Upper lobe of left lung (tissue), 6 donors: ENCODE measurements around the gene SPACA4. TPM values are rescaled to one million over a fixed set of nuclear protein-coding genes. Genes with fewer than 3 reads are reported as not detected.
A peak's percentile ranks its signal among the peaks of the same experiment; 100 is the strongest.

Experiments used
- ATAC-seq, 2 donors: fragments of 200-7000 bp; cut with Tn5 transposase; one replicate each; pipeline ENCODE4 v1.9.1; 2022; ENCODE audit warnings: mild to moderate bottlenecking in 2 of 2, moderate library complexity in 2 of 2; ENCODE audit not compliant: low FRiP score in 2 of 2
- DNase-seq, 2 donors: peaks; one replicate each; pipeline ENCODE4 v3.0.0-alpha.2; 2019 to 2020
- H3K27ac ChIP-seq, 4 donors: fragments of 200-600 bp; sonication (generic); one replicate each; pipeline ENCODE4 v1.5.1; 2016 to 2019
- H3K27me3 ChIP-seq, 4 donors: fragments of 200-600 bp; sonication (generic); one replicate each; pipeline ENCODE4 v1.5.1; 2017 to 2019
- H3K36me3 ChIP-seq, 4 donors: fragments of 200-600 bp; sonication (generic); one replicate each; pipeline ENCODE4 v1.5.1; 2016 to 2019
- H3K4me1 ChIP-seq, 4 donors: fragments of 200-600 bp; sonication (generic); one replicate each; pipeline ENCODE4 v1.5.1; 2018 to 2019
- H3K4me3 ChIP-seq, 4 donors: fragments of 200-600 bp; sonication (generic); one replicate each; pipeline ENCODE4 v1.5.1; 2017 to 2019; ENCODE audit warnings: mild to moderate bottlenecking in 2 of 4, moderate library complexity in 1 of 4
- H3K9me3 ChIP-seq, 4 donors: fragments of 200-600 bp; sonication (generic); one replicate each; pipeline ENCODE4 v1.5.1; 2018 to 2019
- EP300 ChIP-seq, 4 donors: sonication (generic); formaldehyde crosslinking; IDR thresholded peaks; one replicate each; pipeline ENCODE4 v1.5.1; 2017; ENCODE audit warnings: antibody characterized with exemption in 4 of 4, control low read depth in 2 of 4
- POLR2A ChIP-seq, 4 donors: fragments of 450-650 bp; IDR thresholded peaks; one replicate each; pipeline ENCODE4 v1.5.1; 2016 to 2017; ENCODE audit warnings: antibody characterized with exemption in 4 of 4, mild to moderate bottlenecking in 2 of 4
- POLR2AphosphoS5 ChIP-seq, 2 donors: sonication (generic); formaldehyde crosslinking; IDR thresholded peaks; one replicate each; pipeline ENCODE4 v1.5.1; 2017; ENCODE audit warnings: antibody characterized with exemption in 2 of 2
- WGBS, 2 donors: methylation state at CpG; one replicate each; pipeline ENCODE4 v1.1.5; 2017 to 2018; 5-methylcytosine and 5-hydroxymethylcytosine counted together
- total RNA-seq, 6 donors: library from RNA; depleted of rRNA in 4 of 6; stranded (reverse); fragments of >200 nt in 4 of 6; gene quantifications; one replicate each; pipeline versions ENCODE4 v1.1.0 to v1.2.1, GENCODE V29; 2016 to 2021
- TF ChIP-seq, protein P1 (sequence below), 6 experiments: fragments of 450-650 bp in 4 of 6; fragments of 200-600 bp in 2 of 6; sonication (generic) in 2 of 6; IDR thresholded peaks; one replicate each; pipeline ENCODE4 v1.5.1; 2016 to 2019; ENCODE audit warnings: antibody characterized with exemption in 6 of 6
- donor health status: DM: no; HTN: no; CAD: no; lungs with moderate emphysema.
- donor health status: DM: no; HTN: yes; CAD: no; lungs with severe emphysema.

Gene SPACA4
- total RNA-seq, 6 donors from 2014 or later = 0.27 TPM; not detected in 5

DNA sequence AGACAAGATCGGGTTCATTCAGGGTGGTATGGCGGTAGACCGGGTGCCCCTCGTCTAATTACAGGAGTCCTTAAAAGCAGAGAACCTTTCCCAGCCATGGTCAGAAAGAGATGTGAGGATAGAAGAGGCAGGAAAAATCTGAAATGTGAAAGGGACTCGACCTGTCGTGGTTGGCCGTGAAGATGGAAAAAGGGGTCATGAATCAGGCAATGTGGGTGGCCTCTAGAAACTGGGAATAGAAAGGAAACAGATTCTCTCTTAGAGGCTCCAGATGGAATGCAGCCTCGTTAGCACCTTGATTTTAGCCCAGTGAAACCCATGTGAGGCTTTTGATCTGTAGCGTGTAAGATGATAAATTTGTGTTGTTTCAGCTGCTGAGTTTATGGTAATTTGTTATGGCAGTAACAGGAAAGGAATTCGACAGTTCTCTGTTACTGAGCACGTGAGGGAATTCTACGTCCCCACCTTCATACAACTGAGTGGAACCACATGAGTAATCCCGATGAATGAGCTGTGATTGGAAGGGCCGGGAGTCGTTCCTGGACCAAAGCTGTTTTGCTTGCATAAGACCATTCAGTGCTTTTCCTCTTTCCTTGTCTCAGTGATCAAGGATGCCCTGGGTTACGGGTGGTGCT, 50.4 kb downstream of the SPACA4 start:
- Histone ChIP-seq H3K27ac (no peak overlapping the region), H3K4me1 (peaks cover 7 to 15% (median 12%) of the 10 kb centered on the region in 4 donors), H3K36me3 (no peaks in the 10 kb centered on the region), H3K9me3 (no peaks in the 10 kb centered on the region), H3K27me3 (no peaks in the 10 kb centered on the region), H3K4me3 (no peak overlapping the region)
- no peak for TF ChIP-seq EP300 (IDR thresholded peaks at IDR 0.05)
- TF ChIP-seq, protein P1, sequence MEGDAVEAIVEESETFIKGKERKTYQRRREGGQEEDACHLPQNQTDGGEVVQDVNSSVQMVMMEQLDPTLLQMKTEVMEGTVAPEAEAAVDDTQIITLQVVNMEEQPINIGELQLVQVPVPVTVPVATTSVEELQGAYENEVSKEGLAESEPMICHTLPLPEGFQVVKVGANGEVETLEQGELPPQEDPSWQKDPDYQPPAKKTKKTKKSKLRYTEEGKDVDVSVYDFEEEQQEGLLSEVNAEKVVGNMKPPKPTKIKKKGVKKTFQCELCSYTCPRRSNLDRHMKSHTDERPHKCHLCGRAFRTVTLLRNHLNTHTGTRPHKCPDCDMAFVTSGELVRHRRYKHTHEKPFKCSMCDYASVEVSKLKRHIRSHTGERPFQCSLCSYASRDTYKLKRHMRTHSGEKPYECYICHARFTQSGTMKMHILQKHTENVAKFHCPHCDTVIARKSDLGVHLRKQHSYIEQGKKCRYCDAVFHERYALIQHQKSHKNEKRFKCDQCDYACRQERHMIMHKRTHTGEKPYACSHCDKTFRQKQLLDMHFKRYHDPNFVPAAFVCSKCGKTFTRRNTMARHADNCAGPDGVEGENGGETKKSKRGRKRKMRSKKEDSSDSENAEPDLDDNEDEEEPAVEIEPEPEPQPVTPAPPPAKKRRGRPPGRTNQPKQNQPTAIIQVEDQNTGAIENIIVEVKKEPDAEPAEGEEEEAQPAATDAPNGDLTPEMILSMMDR (IDR thresholded peaks at IDR 0.05) = no peak
- no peak for TF ChIP-seq POLR2AphosphoS5 (IDR thresholded peaks at IDR 0.05)
- TF ChIP-seq POLR2A (IDR thresholded peaks at IDR 0.05) = no peak
- no peak for DNase-seq
- ATAC-seq = peak in 1 of 2 donors; percentile 21
- 59 to 69% methylated on average over 16 of the region's 16 CpGs for WGBS, 2 donors

Other genes with a start within 250 kb of the SPACA4 start
- 10 to 100 TPM in 4 of 6 donors, 1 to 10 TPM in 2; 4.7 to 34.6 (median 16.6) TPM for gene TMEM143, start 242.8 kb upstream of the SPACA4 start, total RNA-seq
- gene SYNGR4, start 242.4 kb upstream of the SPACA4 start, total RNA-seq = not detected
- gene KDELR1, start 215.2 kb upstream of the SPACA4 start, total RNA-seq = 100 to 1,000 TPM in 2 of 6 donors, 10 to 100 TPM in 4; 44.6 to 141 (median 96.8) TPM
- gene GRIN2D, start 213.1 kb upstream of the SPACA4 start, total RNA-seq = 1 to 10 TPM in 2 of 6 donors, under 1 TPM in 4; 0.15 to 1.4 (median 0.57) TPM
- 10 to 100 TPM; 10.5 to 44.1 (median 31.6) TPM for gene GRWD1, start 160.8 kb upstream of the SPACA4 start, total RNA-seq
- 1 to 10 TPM in 3 of 6 donors, under 1 TPM in 3; 0.54 to 1.9 (median 0.91) TPM for gene KCNJ14, start 151.2 kb upstream of the SPACA4 start, total RNA-seq
- 100 to 1,000 TPM in 2 of 6 donors, 10 to 100 TPM in 4; 53.4 to 195 (median 77.0) TPM for gene CYTH2, start 137.4 kb upstream of the SPACA4 start, total RNA-seq
- gene LMTK3, start 94.9 kb upstream of the SPACA4 start, total RNA-seq = 10 to 100 TPM in 4 of 6 donors, 1 to 10 TPM in 2; 4.9 to 45.1 (median 13.1) TPM
- 10 to 100 TPM; 10.5 to 19.6 (median 15.2) TPM for gene SULT2B1, start 54.6 kb upstream of the SPACA4 start, total RNA-seq
- 10 to 100 TPM; 24.0 to 87.3 (median 43.3) TPM for gene FAM83E, start 8.3 kb downstream of the SPACA4 start, total RNA-seq
- gene RPL18, start 12.4 kb downstream of the SPACA4 start, total RNA-seq = 1,000 to 10,000 TPM in 5 of 6 donors, 100 to 1,000 TPM in 1; 950 to 1,930 (median 1,443) TPM
- gene SPHK2, start 12.8 kb downstream of the SPACA4 start, total RNA-seq = 10 to 100 TPM in 5 of 6 donors, 1 to 10 TPM in 1; 9.1 to 50.3 (median 26.8) TPM
- 10 to 100 TPM in 3 of 6 donors, 1 to 10 TPM in 3; 5.2 to 25.4 (median 10.0) TPM for gene DBP, start 30.6 kb downstream of the SPACA4 start, total RNA-seq
- 1 to 10 TPM; 2.1 to 8.1 (median 5.3) TPM for gene CA11, start 39.4 kb downstream of the SPACA4 start, total RNA-seq
- gene NTN5, start 66.3 kb downstream of the SPACA4 start, total RNA-seq = 1 to 10 TPM in 3 of 6 donors, under 1 TPM in 2, not detected in 1; 0.57 to 3.1 (median 1.0) TPM
- 1 to 10 TPM in 3 of 6 donors, under 1 TPM in 2, not detected in 1; 0.15 to 4.7 (median 1.9) TPM for gene FUT2, start 89.2 kb downstream of the SPACA4 start, total RNA-seq
- gene MAMSTR, start 113.0 kb downstream of the SPACA4 start, total RNA-seq = 1 to 10 TPM in 5 of 6 donors, not detected in 1; 1.1 to 3.1 (median 1.3) TPM
- 10 to 100 TPM; 14.7 to 74.4 (median 26.3) TPM for gene RASIP1, start 133.9 kb downstream of the SPACA4 start, total RNA-seq
- 1 to 10 TPM in 5 of 6 donors, not detected in 1; 1.4 to 4.2 (median 2.5) TPM for gene IZUMO1, start 140.2 kb downstream of the SPACA4 start, total RNA-seq
- 10 to 100 TPM in 3 of 6 donors, 1 to 10 TPM in 3; 7.2 to 17.4 (median 10.1) TPM for gene FUT1, start 145.9 kb downstream of the SPACA4 start, total RNA-seq
- gene FGF21, start 148.8 kb downstream of the SPACA4 start, total RNA-seq = not detected
- gene BCAT2, start 204.3 kb downstream of the SPACA4 start, total RNA-seq = 100 to 1,000 TPM in 1 of 6 donors, 10 to 100 TPM in 5; 50.7 to 221 (median 81.2) TPM
- 10 to 100 TPM; 13.8 to 65.0 (median 28.5) TPM for gene HSD17B14, start 229.7 kb downstream of the SPACA4 start, total RNA-seq